Kidney glomerular epithelial cell (primary cell): Measurements from ENCODE around the gene AKAP10.
A peak's percentile ranks its signal among the peaks of the same experiment; 100 is the strongest.
"Not testable (repeated sequence)": the region's sequence is repeated elsewhere in the genome, so short reads cannot be mapped to it uniquely, and the experiment has no call there.

Experiments
- DNase-seq: peaks from one replicate; lab custom pipeline; 2025; lab: John Stamatoyannopoulos, UW

AKAP10 gene, protein sequence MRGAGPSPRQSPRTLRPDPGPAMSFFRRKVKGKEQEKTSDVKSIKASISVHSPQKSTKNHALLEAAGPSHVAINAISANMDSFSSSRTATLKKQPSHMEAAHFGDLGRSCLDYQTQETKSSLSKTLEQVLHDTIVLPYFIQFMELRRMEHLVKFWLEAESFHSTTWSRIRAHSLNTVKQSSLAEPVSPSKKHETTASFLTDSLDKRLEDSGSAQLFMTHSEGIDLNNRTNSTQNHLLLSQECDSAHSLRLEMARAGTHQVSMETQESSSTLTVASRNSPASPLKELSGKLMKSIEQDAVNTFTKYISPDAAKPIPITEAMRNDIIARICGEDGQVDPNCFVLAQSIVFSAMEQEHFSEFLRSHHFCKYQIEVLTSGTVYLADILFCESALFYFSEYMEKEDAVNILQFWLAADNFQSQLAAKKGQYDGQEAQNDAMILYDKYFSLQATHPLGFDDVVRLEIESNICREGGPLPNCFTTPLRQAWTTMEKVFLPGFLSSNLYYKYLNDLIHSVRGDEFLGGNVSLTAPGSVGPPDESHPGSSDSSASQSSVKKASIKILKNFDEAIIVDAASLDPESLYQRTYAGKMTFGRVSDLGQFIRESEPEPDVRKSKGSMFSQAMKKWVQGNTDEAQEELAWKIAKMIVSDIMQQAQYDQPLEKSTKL

GRCh38 chr17:19977293-19978208 lies at the start of gene AKAP10:
Gene AKAP10, minus strand, starts transcription at chr17:19977828. Its CDS starts 149 bp downstream, at chr17:19977679.
- DNase-seq, result peak; percentile 60

GRCh38 chr17:20026960-20027359 lies 49.3 kb upstream of the AKAP10 start:
- no peak for DNase-seq

- no peak for DNase-seq
Measured at GRCh38 chr17:20022701-20023100, 45.1 kb upstream of the AKAP10 start.

DNA sequence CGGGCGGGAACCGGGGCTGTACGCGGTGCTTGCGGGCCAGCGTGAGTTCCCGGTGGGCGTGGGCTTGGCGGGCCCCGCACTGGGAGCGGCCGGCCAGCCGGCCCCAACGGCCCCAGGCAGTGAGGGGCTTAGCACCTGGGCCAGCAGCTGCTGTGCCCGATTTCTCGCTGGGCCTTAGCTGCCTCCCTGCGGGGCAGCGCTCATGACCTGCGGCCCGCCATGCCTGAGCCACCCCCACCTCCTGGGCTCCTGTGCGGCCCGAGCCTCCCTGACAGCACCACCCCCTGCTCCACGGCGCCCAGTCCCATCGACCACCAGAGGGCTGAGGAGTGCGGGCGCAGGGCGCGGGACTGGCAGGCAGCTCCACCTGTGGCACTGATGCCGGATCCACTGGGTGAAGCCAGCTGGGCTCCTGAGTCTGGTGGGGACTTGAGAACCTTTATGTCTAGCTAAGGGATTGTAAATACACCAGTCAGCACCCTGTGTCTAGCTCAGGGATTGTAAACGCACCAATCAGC lies 38.9 kb upstream of the AKAP10 start:
- DNase-seq, result not testable (repeated sequence)

DNA sequence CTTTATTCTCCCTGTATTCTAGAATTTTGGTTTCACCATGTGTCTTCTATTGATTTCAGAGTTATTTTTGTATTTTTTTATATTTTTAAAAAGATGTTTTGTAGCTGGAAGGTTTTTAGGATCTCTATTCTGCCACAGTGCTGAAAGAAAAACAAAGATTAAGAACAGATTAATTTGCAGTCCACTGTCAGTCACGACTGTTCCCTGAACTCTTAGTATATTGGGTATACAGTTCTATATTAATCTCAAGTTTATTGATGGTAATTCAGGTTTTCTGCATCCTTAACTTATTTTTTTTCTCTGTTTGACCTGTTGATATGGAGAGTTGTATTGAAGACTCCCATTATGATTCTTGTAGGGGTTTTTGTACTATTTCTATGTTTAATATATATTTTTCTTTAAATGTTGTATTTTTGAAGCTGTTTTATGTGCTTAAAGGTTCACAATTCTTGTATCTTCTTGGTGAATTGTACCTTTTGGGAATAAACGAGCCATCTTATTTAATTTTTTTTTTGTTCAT lies 34.4 kb upstream of the AKAP10 start:
- DNase-seq, result no peak

- no peak for DNase-seq
Measured at GRCh38 chr17:20010936-20011335, 33.3 kb upstream of the AKAP10 start.

GRCh38 chr17:20010099-20010863 lies 32.7 kb upstream of the AKAP10 start:
- peak; percentile 58 for DNase-seq

DNA sequence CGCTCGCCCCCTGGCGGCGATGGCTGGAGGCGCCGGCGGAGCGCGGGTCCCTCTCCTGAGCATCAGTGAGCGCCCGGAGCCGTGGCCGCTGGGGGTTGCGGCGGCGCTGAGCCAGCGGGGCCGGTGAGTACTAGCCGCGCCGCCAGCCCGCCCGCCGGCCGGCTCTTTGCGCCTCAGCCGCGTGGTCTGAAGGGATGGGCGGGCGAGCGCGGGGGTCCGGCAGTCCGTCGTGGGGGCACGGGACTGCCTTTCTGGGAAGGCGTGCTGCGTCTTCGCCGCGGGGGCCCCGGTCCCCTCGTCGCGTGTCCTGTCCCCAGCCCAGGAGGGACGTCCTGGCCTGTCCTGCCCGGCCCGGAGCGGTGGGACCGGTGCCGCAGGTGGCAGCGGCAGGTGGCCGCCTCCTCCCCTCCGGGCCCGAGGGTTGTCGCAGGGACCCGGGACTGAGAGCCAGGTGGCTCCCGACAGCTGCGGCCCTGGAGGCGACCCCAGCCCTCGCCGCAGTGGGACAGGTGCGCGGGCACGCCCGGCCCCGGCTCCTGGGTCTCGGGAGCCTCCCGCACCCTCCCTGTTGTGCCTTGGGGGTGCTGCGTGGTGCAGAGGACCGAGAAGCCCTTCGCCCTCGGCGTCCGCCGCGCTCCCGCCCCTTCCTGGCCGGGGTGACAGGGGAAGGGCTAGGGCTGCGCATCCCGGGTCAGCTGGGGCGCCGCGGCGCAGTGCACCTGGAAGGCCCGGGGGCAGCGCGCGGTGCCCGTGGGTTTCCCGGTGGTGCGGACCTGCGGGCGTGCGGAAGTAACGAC lies 31.9 kb upstream of the AKAP10 start, which contains the start of gene SPECC1:
Gene SPECC1, plus strand, starts transcription at position 58 of the 797 bp plus-strand sequence. CDS start 87,293 bp downstream, outside the sequence.
- DNase-seq, result no peak

DNA sequence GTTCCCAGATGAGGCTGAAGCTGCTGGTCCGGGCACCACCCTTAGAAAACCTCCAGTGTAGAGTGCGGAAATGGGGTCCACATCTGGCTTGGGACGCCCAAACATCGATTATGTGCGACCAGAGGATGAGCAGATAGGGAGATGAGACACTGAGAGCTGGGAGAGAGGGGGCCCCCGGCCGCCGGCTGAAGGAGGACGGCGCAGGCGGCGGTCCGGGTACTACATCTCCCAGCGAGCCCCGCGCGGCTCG lies 31.3 kb upstream of the AKAP10 start:
- DNase-seq, result peak; percentile 62

GRCh38 chr17:20008242-20009051 lies 30.8 kb upstream of the AKAP10 start:
- DNase-seq, result no peak

GRCh38 chr17:19996502-19996901 lies 18.9 kb upstream of the AKAP10 start:
- DNase-seq, result no peak

DNA sequence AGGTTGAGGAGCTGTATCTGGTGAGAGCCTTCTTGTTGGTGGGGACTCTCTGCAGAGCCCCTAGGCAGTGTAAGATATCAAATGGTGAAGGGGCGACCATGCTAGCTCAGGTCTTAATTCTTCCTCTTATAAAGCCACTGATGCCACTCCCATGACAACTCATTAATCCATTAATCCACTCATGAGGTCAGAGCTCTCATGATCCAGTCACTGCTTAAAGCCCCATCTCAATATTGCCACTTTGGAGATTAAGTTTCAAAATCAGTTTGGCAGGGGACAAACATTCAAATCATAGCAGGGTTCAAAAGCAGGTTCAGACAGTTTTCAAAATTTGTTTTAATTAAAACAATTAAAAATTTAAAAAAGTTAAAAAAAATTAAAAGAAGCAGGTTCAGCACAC lies 18.5 kb upstream of the AKAP10 start:
- no peak for DNase-seq

GRCh38 chr17:19992803-19993713 lies 15.4 kb upstream of the AKAP10 start:
- peak; percentile 92 for DNase-seq

- no peak for DNase-seq
Measured at GRCh38 chr17:19991252-19991885, 13.7 kb upstream of the AKAP10 start.

DNA sequence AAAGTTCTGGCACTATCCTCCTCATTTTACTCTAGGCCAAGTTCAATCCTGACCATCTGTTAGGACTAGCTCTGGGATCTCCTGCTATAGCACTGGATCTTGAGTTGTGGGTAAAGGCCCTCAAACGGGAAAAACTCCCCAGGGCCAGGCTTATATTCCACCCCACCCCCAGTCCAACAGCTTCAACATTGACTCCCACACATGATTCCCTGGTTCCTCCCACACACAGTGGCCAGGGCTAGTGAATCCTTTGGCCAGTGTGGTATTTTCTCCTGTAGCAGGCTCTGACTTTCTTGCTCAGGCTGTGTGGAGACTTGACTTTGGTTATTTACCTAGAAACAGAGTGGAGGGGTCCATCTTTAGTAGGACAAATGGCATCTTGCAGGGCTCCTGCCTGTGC lies 10.3 kb upstream of the AKAP10 start:
- DNase-seq, result no peak

DNA sequence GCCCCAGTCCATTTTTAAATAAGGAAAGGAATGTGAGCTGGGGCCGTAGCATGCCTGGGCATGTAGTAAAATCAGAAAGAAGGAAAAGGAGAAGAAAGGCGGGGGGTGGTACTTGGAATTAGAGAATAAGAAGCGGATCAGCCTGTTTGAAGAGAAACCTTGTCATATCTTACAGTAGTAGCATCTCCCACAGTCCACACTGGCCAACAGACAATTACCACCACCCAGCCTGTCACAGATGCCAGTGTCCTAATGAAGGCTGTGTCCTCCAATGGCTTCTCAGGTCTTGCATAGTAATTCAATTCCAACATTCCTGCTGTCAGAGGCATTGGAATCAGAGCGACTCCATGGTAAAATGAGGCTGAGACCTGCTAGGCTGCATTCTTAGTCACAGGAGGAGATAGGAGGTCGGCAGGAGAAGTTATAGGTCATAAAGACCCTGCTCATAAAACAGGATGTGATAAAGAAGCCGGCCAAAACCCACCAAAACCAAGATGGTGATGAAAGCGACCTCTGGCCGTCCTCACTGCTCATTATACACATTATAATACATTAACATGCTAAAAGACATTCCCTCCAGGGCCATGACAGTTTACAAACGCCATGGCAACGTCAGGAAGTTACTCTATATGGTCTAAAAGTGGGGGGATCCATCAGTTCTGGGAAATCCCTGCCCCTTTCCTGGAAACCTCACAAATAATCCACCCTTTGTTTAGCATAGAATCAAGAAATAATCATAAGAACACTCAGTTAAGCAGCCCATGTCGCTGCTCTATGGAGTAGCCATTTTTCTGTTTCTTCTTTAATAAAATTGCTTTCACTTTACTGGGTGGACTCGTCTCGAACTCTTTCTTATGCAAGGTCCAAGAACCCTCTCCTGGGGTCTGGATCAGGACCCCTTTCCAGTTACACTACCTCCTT lies 9.6 kb upstream of the AKAP10 start:
- no peak for DNase-seq
